Lower leg skin (tissue), 4 donors: ENCODE measurements around the gene OCA2. TPM values are rescaled to one million over a fixed set of nuclear protein-coding genes. Genes with fewer than 3 reads are reported as not detected.

Experiments
- DNase-seq, 2 donors: peaks; one replicate each; pipeline ENCODE4 v3.0.0-alpha.2; 2019; ENCODE audit warnings: low spot score in 2 of 2
- H3K4me3 ChIP-seq: fragments of 200-600 bp; sonication (generic); 2 replicates; pipeline ENCODE4 v1.5.1; 2017; ENCODE audit warnings: mild to moderate bottlenecking, low read depth; ENCODE audit not compliant: poor library complexity, severe bottlenecking
- CTCF ChIP-seq, 3 donors: fragments of 450-650 bp; IDR thresholded peaks; one replicate each; pipeline ENCODE4 v1.5.1; 2016; ENCODE audit warnings: antibody characterized with exemption in 3 of 3, mild to moderate bottlenecking in 3 of 3, moderate library complexity in 2 of 3
- POLR2A ChIP-seq, 2 donors: fragments of 450-650 bp; IDR thresholded peaks; one replicate each; pipeline ENCODE4 v1.6.1; 2016 to 2017; ENCODE audit warnings: antibody characterized with exemption in 2 of 2, mild to moderate bottlenecking in 1 of 2, moderate library complexity in 1 of 2
- WGBS, 2 donors: methylation state at CpG; one replicate each; pipeline ENCODE4 v1.1.5; 2018; 5-methylcytosine and 5-hydroxymethylcytosine counted together
- intact Hi-C: fragments of 100-400 bp; cut with DNase I; formaldehyde crosslinking; loops from one replicate; pipeline ENCODE4 v1.15.0; 2023; ENCODE audit warnings: low total_unique reads
- total RNA-seq, 4 donors: library from RNA; depleted of rRNA; stranded (reverse); fragments of >200 nt; gene quantifications; one replicate each; pipeline ENCODE4 v1.1.0, GENCODE V29; 2016

The OCA2 gene
- total RNA-seq, 4 donors from 2014 or later: 12.0 to 15.8 (median 13.9) TPM

GRCh38 chr15:27863000-27863399 is 236.1 kb downstream of the OCA2 start:
- intact Hi-C loops: no loop called here
- DNase-seq: no peak
- no peak overlapping the region for H3K4me3 ChIP-seq
- TF ChIP-seq CTCF (IDR thresholded peaks at IDR 0.05): no peak
- no peak for TF ChIP-seq POLR2A (IDR thresholded peaks at IDR 0.05)
- 50 to 75% methylated on average over 6 of the region's 6 CpGs for WGBS, 2 donors

GRCh38 chr15:27861171-27861570 is 237.9 kb downstream of the OCA2 start:
- intact Hi-C loops: no loop called here
- no peak for TF ChIP-seq POLR2A (IDR thresholded peaks at IDR 0.05)
- TF ChIP-seq CTCF (IDR thresholded peaks at IDR 0.05): no peak
- no peak overlapping the region for H3K4me3 ChIP-seq
- 76 to 93% methylated on average over 8 of the region's 8 CpGs for WGBS, 2 donors
- DNase-seq: no peak

GRCh38 chr15:27855137-27855536 is 244.0 kb downstream of the OCA2 start:
- no peak overlapping the region for H3K4me3 ChIP-seq
- no peak for TF ChIP-seq CTCF (IDR thresholded peaks at IDR 0.05)
- TF ChIP-seq POLR2A (IDR thresholded peaks at IDR 0.05): no peak
- DNase-seq: peak in 1 of 2 donors; percentile 70
- 95 to 98% methylated on average over 4 of the region's 4 CpGs for WGBS, 2 donors
- intact Hi-C loops: no loop called here

GRCh38 chr15:27854601-27855000 is 244.5 kb downstream of the OCA2 start:
- no peak overlapping the region for H3K4me3 ChIP-seq
- whole genome bisulfite sequencing, 2 donors: 62 to 63% methylated on average over 10 of the region's 10 CpGs
- TF ChIP-seq POLR2A (IDR thresholded peaks at IDR 0.05): no peak
- TF ChIP-seq CTCF (IDR thresholded peaks at IDR 0.05): no peak
- intact Hi-C loops: no loop called here
- peak in 1 of 2 donors; percentile 67 for DNase-seq

- peak in 1 of 2 donors; percentile 65 for DNase-seq
- no peak overlapping the region for H3K4me3 ChIP-seq
- TF ChIP-seq POLR2A (IDR thresholded peaks at IDR 0.05) (no peak), CTCF (IDR thresholded peaks at IDR 0.05) (no peak)
- intact Hi-C loops: no loop called here
- 90 to 94% methylated on average over 13 to 15 of the region's 15 CpGs for WGBS, 2 donors
Measured at GRCh38 chr15:27853624-27854455, 245.3 kb downstream of the OCA2 start.
